NCI-H524 (cell line): Measurements from ENCODE around the gene TUBA1C.
"Not testable (repeated sequence)": the region's sequence is repeated elsewhere in the genome, so short reads cannot be mapped to it uniquely, and the experiment has no call there.

Experiments used
- DNase-seq, 2 experiments: peaks; one replicate each; lab custom pipeline; 2025; lab: John Stamatoyannopoulos, UW

The TUBA1C gene

GRCh38 chr12:49264873-49265792 lies at the start of gene TUBA1C:
Gene TUBA1C, plus strand, starts transcription at chr12:49265082. Its CDS starts 100 bp downstream, at chr12:49265182.
- peak; percentile 40 to 81 for DNase-seq

- DNase-seq: no peak
These were observed 45.4 kb upstream of the TUBA1C start for GRCh38 chr12:49219417-49220026.

DNA sequence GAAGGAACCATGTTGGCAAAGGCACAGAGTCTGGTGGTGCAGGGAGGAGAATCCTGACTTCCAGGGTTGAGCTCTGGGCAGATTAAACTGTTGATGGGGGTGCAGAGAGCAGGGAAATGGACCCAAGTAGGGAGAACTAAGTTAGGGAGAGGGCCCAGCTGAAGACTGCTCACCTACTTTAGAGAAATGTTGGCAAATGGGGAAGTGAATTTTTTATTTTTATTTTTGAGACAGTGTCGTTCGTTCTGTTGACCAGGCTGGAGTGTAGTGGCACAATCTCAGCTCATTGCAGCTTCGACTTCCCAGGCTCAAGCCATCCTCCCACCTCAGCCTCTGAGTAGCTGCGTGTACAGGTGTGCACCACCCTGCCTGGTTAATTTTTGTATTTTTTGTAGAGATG lies 43.9 kb upstream of the TUBA1C start:
- DNase-seq: no peak

- no peak for DNase-seq
These were observed 41.8 kb upstream of the TUBA1C start for GRCh38 chr12:49223122-49223521.

DNA sequence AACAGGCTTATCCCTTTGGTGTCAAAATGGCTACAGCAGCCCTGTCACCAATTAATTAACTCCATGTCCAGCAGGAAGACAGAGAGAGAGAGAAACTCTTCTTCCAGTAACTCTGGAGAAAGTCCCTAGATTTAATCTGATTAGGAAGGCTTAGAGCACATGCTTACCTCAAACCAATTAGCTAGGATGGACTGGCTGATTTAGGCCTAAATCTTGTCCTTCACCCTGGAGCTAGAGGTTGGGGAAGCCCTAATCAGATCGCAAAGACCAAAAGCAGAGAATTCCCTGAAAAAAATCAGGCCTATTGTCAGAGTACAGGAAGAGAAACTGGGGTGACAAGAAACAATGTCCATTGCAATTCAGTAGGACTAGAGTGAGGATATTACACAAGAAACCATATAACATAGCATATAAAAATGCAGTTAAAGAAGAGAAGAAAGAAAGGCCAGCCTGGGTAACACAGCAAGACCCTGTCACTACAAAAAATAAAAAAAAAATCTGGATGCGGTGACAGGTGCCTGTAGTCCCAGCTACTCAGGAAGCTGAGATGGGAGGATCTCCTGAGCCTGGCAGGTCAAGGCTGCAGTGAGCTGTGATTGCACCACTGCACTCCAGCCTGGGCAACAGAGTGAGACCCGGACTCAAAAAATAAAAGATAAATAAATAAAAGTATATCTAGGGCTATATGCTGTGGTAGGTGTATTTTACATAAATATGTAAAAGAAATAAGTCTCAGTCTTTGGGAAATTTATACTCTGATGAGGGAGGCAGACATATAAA lies 41.1 kb upstream of the TUBA1C start:
- peak; percentile 61 to 81 for DNase-seq

- DNase-seq: no peak
These were observed 39.2 kb upstream of the TUBA1C start for GRCh38 chr12:49225576-49226166.

- DNase-seq: peak in 1 of 2 experiments; percentile 36
These were observed 37.2 kb upstream of the TUBA1C start for GRCh38 chr12:49227713-49228112.

DNA sequence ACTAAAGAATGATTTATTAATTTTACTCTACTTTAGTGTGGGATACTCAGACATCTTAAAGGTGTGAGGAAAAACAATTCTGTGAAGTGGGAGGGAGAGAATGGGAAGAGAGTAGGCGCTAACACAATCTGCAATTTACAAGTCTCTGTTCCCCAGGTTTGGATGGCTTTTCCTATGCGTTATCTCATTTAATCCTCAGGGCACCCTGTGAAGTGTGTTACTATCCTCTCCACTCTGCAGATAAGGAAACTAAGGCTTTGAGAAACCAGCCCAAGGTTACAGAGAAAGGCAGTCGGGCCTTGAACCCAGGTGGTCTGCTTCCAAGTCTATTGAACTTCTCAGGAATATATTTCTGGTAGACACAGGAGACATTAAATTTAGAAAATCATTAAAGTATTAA lies 36.2 kb upstream of the TUBA1C start:
- DNase-seq: no peak

DNA sequence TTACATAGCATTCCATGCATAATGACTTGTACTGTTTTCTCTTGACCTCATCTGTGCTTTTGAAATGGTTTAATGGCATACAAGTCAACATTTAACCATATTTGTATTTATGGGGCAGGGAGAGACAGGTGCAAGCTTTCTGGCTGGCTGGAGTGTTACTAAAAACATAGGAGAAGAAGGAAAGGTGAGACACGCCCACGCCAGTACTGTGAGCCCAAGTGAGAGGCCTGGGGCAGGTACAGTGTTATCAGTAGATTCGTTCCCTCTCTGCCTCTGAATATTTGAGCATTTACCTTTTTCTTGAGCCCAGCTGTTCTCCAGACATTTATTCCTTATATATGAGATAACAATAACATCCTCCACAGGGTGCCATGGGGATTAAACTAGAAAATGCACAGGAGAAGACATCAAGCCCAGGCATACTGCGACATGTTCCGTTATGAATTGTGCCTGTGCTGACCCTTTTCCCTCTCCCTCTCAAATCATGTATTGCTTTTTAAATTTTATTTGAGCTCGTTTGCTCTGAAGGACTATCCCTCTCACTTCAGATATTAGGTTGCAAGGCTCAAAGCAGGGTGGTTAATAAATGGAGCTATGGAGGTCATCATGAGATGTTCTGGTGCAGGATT lies 34.6 kb upstream of the TUBA1C start:
- no peak for DNase-seq

- no peak for DNase-seq
These were observed 34.1 kb upstream of the TUBA1C start for GRCh38 chr12:49230805-49231194.

DNA sequence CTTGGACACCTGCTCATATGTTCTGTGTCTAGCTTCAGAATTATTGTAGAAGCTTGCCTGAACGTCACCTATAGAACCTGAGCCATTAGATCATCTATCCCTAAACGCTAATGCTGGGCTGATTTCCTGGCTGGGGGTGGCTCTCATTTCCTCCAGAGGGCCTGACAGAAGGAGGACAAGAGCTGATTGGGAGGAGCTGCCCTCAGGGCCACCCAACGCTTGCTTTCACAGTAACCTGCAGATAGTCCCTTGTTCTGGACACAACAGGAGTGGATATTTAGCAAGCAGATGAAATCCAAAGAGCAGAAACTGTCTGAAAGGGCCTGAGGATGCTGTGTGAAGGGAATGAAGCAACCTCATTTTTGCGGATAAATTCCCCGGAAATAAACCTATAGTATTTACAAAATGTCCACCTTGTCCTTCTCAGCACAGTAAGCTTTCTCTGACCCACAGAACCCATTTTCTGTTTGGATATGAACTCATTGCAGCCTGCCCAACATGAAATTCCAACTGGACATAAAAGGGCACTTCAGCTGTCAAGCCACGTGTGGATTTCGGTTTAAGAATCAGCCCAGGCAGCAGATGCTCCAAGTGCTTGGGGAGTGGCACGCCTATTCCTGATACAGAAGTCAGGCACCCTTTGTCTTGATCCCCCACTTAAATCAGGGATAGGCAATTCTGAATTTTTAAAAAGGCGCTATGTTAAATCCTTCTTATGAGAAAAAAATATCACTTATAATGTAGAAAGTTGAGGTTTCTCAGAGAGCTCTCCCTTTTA lies 32.8 kb upstream of the TUBA1C start:
- peak; percentile 82 to 89 for DNase-seq

DNA sequence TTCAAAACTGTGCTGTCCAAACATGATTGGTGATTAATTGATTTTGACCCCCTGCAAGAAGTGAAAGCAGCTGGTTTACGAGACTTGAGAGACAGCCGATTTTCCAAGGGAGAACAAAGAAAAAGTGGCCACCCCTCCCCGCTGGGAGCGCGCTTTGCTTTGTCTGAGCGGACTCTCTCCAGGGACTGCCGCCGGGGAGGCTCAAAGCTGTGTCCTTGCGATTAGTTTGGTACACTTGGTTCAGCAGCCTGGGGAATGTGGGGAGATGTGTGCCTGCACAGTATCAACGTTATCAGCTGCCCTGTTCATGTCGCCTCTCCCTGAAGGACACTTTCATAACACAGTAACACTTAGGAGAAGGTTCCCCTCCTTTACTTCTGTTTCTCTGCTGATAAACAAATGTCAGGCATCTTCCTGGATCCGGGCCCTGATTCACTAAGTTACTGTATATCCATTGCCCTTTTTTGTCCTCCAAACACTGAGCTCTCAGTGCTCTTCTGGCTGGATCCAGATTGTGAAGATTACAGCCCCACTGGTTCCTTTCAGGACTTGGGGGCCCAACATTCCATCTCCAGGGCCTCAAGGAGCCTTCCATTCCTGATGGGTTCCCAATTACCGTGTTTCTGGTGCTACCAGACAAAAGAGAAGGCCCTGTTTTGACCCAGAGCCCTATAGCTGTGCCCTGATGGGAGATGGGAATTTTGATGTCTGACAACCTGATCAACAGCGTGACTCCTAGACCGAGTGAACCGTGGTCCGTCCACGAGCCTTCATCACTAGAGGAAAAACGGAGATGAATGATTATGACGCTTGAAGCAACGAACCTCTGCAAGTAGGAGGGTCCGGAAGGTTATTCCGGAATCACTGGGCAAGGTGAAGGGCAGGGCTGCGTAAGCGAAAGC lies 31.7 kb upstream of the TUBA1C start:
- peak; percentile 83 to 85 for DNase-seq

GRCh38 chr12:49233842-49234526 lies 30.9 kb upstream of the TUBA1C start:
- no peak for DNase-seq

- no peak for DNase-seq
These were observed 28.5 kb upstream of the TUBA1C start for GRCh38 chr12:49236423-49236822.

DNA sequence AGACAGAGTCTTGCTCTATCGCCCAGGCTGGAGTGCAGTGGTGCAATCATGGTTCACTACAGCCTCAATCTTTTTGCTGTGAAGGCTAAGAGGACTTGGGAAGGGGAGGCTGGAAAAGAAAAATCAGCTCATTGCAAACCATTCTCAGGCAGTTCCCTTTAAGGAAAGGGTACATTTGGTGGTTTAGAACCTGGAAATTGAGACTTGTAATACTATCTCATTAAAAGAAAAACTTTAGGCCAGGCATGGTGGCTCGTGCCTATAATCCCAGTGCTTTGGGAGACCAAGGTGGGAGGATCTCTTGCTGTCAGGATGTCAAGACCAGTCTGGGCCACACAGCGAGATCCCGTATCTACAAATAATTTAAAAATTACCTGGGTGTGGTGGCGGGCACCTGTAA lies 21.3 kb upstream of the TUBA1C start:
- no peak for DNase-seq

DNA sequence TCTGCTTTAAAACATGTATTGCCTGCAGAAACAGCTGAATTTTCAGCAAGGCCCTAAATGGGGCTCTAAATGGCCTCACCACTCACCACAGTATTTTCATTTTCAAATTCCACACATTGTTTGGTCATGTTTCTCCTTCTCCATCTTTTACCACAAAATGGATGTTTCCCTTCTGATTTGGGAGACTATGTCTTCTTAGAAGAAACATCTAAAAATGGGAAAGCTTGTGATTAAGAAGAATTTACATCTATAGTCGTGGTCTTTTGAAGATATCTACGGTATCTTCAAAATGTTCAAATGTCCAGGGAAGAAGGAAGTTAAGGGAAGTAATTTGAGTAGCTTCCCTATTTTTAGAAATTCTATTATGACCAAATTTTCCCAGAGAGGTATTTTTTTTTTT lies 20.7 kb upstream of the TUBA1C start:
- DNase-seq: no peak

- DNase-seq: no peak
These were observed 13.5 kb upstream of the TUBA1C start for GRCh38 chr12:49251357-49251756.

GRCh38 chr12:49253033-49253623 lies 11.8 kb upstream of the TUBA1C start:
- no peak for DNase-seq

GRCh38 chr12:49255456-49255855 lies 9.4 kb upstream of the TUBA1C start:
- not testable (repeated sequence) for DNase-seq
